PC-3 (cell line): ENCODE data around the gene EPB41L3.

Source experiments
- CTCF ChIP-seq: fragments of 300-600 bp; sonication (generic); conservative IDR thresholded peaks from 2 replicates; pipeline ENCODE4 v1.5.1; 2017; ENCODE audit warnings: antibody characterized with exemption, low read depth, mild to moderate bottlenecking, low read length
- EZH2 ChIP-seq: fragments of 300-600 bp; sonication (generic); IDR thresholded peaks from one replicate; pipeline ENCODE4 v1.6.1; 2017; ENCODE audit warnings: antibody characterized with exemption, mild to moderate bottlenecking, low read length; ENCODE audit not compliant: unreplicated experiment

GRCh38 chr18:5469340-5469739, 74.5 kb downstream of the EPB41L3 start:
- TF ChIP-seq CTCF (no peak), EZH2 (no peak)
